Psoas muscle (tissue), 8 donors: ENCODE measurements around the gene SERTAD3. TPM values are rescaled to one million over a fixed set of nuclear protein-coding genes. Genes with fewer than 3 reads are reported as not detected.
A peak's percentile ranks its signal among the peaks of the same experiment; 100 is the strongest.

Source experiments
- ATAC-seq, 4 donors: fragments of 200-7000 bp; cut with Tn5 transposase; one replicate each; pipeline ENCODE4 v1.9.1; 2020; ENCODE audit warnings: moderate library complexity in 3 of 4, mild to moderate bottlenecking in 2 of 4
- DNase-seq, 2 donors: peaks; one replicate each; pipeline ENCODE4 v3.0.0-alpha.2; 2020
- H3K27ac ChIP-seq: fragments of 200-600 bp; one replicate; pipeline ENCODE4 v1.8.0; 2022
- H3K27me3 ChIP-seq, 3 donors: fragments of 200-600 bp in 1 of 3; one replicate each; pipeline versions ENCODE4 v1.6.1 to v1.8.0; 2013 to 2022; ENCODE audit warnings: low read length in 2 of 3, mild to moderate bottlenecking in 2 of 3, moderate library complexity in 1 of 3; ENCODE audit not compliant: insufficient read depth in 3 of 3
- H3K36me3 ChIP-seq, 2 donors: fragments of 200-600 bp in 1 of 2; one replicate each; pipeline versions ENCODE4 v1.6.1 to v1.8.0; 2013 to 2022; ENCODE audit warnings: low read depth in 1 of 2, mild to moderate bottlenecking in 1 of 2, moderate library complexity in 1 of 2; ENCODE audit not compliant: insufficient read depth in 1 of 2
- H3K4me1 ChIP-seq: fragments of 200-600 bp; one replicate; pipeline ENCODE4 v1.8.0; 2022
- H3K4me3 ChIP-seq: fragments of 200-600 bp; one replicate; pipeline ENCODE4 v1.8.0; 2022; ENCODE audit warnings: mild to moderate bottlenecking
- H3K9me3 ChIP-seq: fragments of 200-600 bp; one replicate; pipeline ENCODE4 v1.8.0; 2022
- CTCF ChIP-seq: fragments of 200-600 bp; IDR thresholded peaks from one replicate; pipeline ENCODE4 v1.8.0; 2022; ENCODE audit warnings: antibody characterized with exemption
- WGBS, 3 donors: extraction: QIAGEN DNeasy Blood & Tissue Kit; methylation state at CpG; one replicate each; pipeline versions ENCODE4 v1.1.6 to v1.1.7; 2013; 5-methylcytosine and 5-hydroxymethylcytosine counted together
- intact Hi-C, 2 donors: fragments of 100-400 bp; cut with DNase I; formaldehyde crosslinking; loops; one replicate each; pipeline versions ENCODE4 v1.11.0 to v1.14.2; 2022
- polyA plus RNA-seq, 3 donors: library from polyadenylated mRNA; stranded (reverse); fragments of 200-250 nt; gene quantifications; one replicate each; pipeline ENCODE4 v1.2.3, GENCODE V29; 2013
- total RNA-seq, 4 donors: library from RNA; stranded (reverse); fragmentation: NEBNext Ultra II Directional in 2 of 4; extraction: Animal tissue kit (Norgen Biotek cat#: 25700) in 2 of 4; gene quantifications; one replicate each; pipeline versions ENCODE4 v1.2.1 to v1.2.4, GENCODE V29; 2021 to 2023
- donor health status: healthy with polysubstance abuse.
- donor health status: DM: no; HTN: no; CAD: no; lungs with moderate emphysema.
- donor health status: Bipolar disorder and iron deficiency.
- donor health status: healthy.
- donor health status: DM: yes; HTN: yes; CAD: no.
- donor health status: DM: no; HTN: no; CAD: no.
- donor health status: DM: no; HTN: no; CAD: no.
- donor health status: DM: yes; HTN: yes; CAD: no.

Gene SERTAD3
- total and polyA plus RNA-seq, 7 donors: 12.7 to 30.0 (median 23.2) TPM

GRCh38 chr19:40452016-40452415 is 7.9 kb upstream of the SERTAD3 start:
- Histone ChIP-seq H3K27me3 (no peaks in the 10 kb centered on the region), H3K9me3 (no peaks in the 10 kb centered on the region), H3K4me1 (no peaks in the 10 kb centered on the region), H3K27ac (no peak overlapping the region), H3K4me3 (no peak overlapping the region), H3K36me3 (peaks cover 3 to 87% of the 10 kb centered on the region in 2 donors)
- no peak for DNase-seq
- TF ChIP-seq CTCF: no peak
- intact Hi-C loops: no loop called here
- ATAC-seq: peak in 2 of 4 donors; percentile 16 to 18
- WGBS, 3 donors: 76 to 87% (median 77%) methylated on average over 5 of the region's 5 CpGs

- Histone ChIP-seq H3K4me1 (no peaks in the 10 kb centered on the region), H3K36me3 (peaks cover 3 to 75% of the 10 kb centered on the region in 2 donors), H3K27ac (no peak overlapping the region), H3K4me3 (no peak overlapping the region), H3K27me3 (no peaks in the 10 kb centered on the region), H3K9me3 (no peaks in the 10 kb centered on the region)
- no peak for TF ChIP-seq CTCF
- DNase-seq: no peak
- intact Hi-C loops: no loop called here
- no peak for ATAC-seq
- 94 to 100% (median 96%) methylated on average over 4 of the region's 4 CpGs for WGBS, 3 donors
These were observed 6.5 kb upstream of the SERTAD3 start for GRCh38 chr19:40450664-40451063.

GRCh38 chr19:40449506-40449905 is 5.4 kb upstream of the SERTAD3 start:
- H3K4me3 ChIP-seq: no peak overlapping the region
- H3K9me3 ChIP-seq: no peaks in the 10 kb centered on the region
- no peaks in the 10 kb centered on the region for H3K27me3 ChIP-seq
- peaks cover 4% of the 10 kb centered on the region for H3K4me1 ChIP-seq
- ATAC-seq: no peak
- DNase-seq: no peak
- H3K27ac ChIP-seq: no peak overlapping the region
- intact Hi-C loops: no loop called here
- H3K36me3 ChIP-seq: peaks cover 0 to 64% of the 10 kb centered on the region in 2 donors
- 89 to 95% (median 91%) methylated on average over 4 of the region's 4 CpGs for WGBS, 3 donors
- no peak for TF ChIP-seq CTCF

GRCh38 chr19:40446263-40446784 is 2.2 kb upstream of the SERTAD3 start:
- no peak for TF ChIP-seq CTCF
- no peaks in the 10 kb centered on the region for H3K27me3 ChIP-seq
- WGBS, 3 donors: 76 to 80% (median 78%) methylated on average over 8 of the region's 8 CpGs
- intact Hi-C loops: no loop called here
- DNase-seq (no peak), ATAC-seq (no peak)
- H3K9me3 ChIP-seq: no peaks in the 10 kb centered on the region
- no peak overlapping the region for H3K27ac ChIP-seq
- H3K4me3 ChIP-seq: no peak overlapping the region
- H3K4me1 ChIP-seq: peaks cover 17% of the 10 kb centered on the region
- peaks cover 2 to 55% of the 10 kb centered on the region in 2 donors for H3K36me3 ChIP-seq

- WGBS, 3 donors: 67 to 79% (median 68%) methylated on average over 9 of the region's 9 CpGs
- H3K27ac ChIP-seq: no peak overlapping the region
- intact Hi-C loops: no loop called here
- TF ChIP-seq CTCF: no peak
- no peaks in the 10 kb centered on the region for H3K27me3 ChIP-seq
- ATAC-seq (no peak), DNase-seq (no peak)
- peaks cover 7 to 55% of the 10 kb centered on the region in 2 donors for H3K36me3 ChIP-seq
- H3K4me3 ChIP-seq: no peak overlapping the region
- no peaks in the 10 kb centered on the region for H3K9me3 ChIP-seq
- H3K4me1 ChIP-seq: peaks cover 22% of the 10 kb centered on the region
These were observed 1.7 kb upstream of the SERTAD3 start for GRCh38 chr19:40445780-40446262.
